WTC11 (cell line): Measurements from ENCODE around the gene UPF1. TPM values are rescaled to one million over a fixed set of nuclear protein-coding genes. Genes with fewer than 3 reads are reported as not detected.

Experiments
- ATAC-seq: fragments of 200-7000 bp; cut with Tn5 transposase; 2 replicates; pipeline ENCODE4 v1.10.0; 2021; ENCODE audit warnings: mild to moderate bottlenecking, moderate library complexity
- CTCF ChIA-PET: fragments of 300-600 bp; sonication (Branson Sonifier 250); formaldehyde crosslinking; loops from one replicate; lab custom pipeline; 2021; ENCODE audit warnings: antibody characterized with exemption; lab: Charles Lee
- POLR2A ChIA-PET: fragments of 350-600 bp; sonication (Branson Sonifier 250); formaldehyde crosslinking; loops from one replicate; lab custom pipeline; 2021; ENCODE audit warnings: antibody characterized with exemption; lab: Charles Lee
- DNase-seq: peaks from one replicate; pipeline ENCODE4 v3.0.0; 2021; ENCODE audit warnings: low spot score
- H3K27ac Mint-ChIP-seq: 2 replicates; pipeline ENCODE4 v1.8.0; 2021; ENCODE audit warnings: mixed read lengths
- H3K27me3 Mint-ChIP-seq: 2 replicates; pipeline ENCODE4 v1.8.0; 2021; ENCODE audit warnings: low read depth, mild to moderate bottlenecking, moderate library complexity, mixed read lengths
- H3K36me3 Mint-ChIP-seq: 2 replicates; pipeline ENCODE4 v1.8.0; 2021; ENCODE audit warnings: mixed read lengths
- H3K4me1 Mint-ChIP-seq: 2 replicates; pipeline ENCODE4 v1.8.0; 2022; ENCODE audit warnings: mixed read lengths
- H3K4me3 Mint-ChIP-seq: 2 replicates; pipeline ENCODE4 v1.8.0; 2021; ENCODE audit warnings: mild to moderate bottlenecking, moderate library complexity, mixed read lengths
- H3K9me3 Mint-ChIP-seq: 2 replicates; pipeline ENCODE4 v1.8.0; 2021; ENCODE audit warnings: mixed read lengths
- AFF4 ChIP-seq: sonication (generic); formaldehyde crosslinking; IDR thresholded peaks from 2 replicates; pipeline ENCODE4 v1.8.1; 2023; ENCODE audit warnings: mild to moderate bottlenecking, missing genetic modification reagents, borderline replicate concordance
- ATF3 ChIP-seq: sonication (generic); formaldehyde crosslinking; conservative IDR thresholded peaks from 2 replicates; pipeline ENCODE4 v1.8.1; 2022; ENCODE audit warnings: mild to moderate bottlenecking, missing genetic modification reagents
- ATF6 ChIP-seq: sonication (generic); formaldehyde crosslinking; IDR thresholded peaks from 2 replicates; pipeline ENCODE4 v1.8.1; 2023; ENCODE audit warnings: mild to moderate bottlenecking, missing genetic modification reagents
- E2F5 ChIP-seq: sonication (generic); formaldehyde crosslinking; IDR thresholded peaks from 2 replicates; pipeline ENCODE4 v1.8.1; 2022; ENCODE audit warnings: mild to moderate bottlenecking, moderate library complexity, missing genetic modification reagents
- ELF4 ChIP-seq: sonication (generic); formaldehyde crosslinking; IDR thresholded peaks from 2 replicates; pipeline ENCODE4 v1.8.1; 2022; ENCODE audit warnings: low read depth, mild to moderate bottlenecking, moderate library complexity, missing genetic modification reagents
- ERG ChIP-seq: fragments of 250-450 bp; sonication (Bioruptor Pico); IDR thresholded peaks from 2 replicates; pipeline ENCODE4 v1.8.0; 2021; ENCODE audit warnings: mild to moderate bottlenecking
- FOXJ3 ChIP-seq: sonication (generic); formaldehyde crosslinking; IDR thresholded peaks from 2 replicates; pipeline ENCODE4 v1.9.0; 2021; ENCODE audit warnings: missing genetic modification reagents, mild to moderate bottlenecking, borderline replicate concordance
- FOXK1 ChIP-seq: sonication (generic); formaldehyde crosslinking; IDR thresholded peaks from 2 replicates; pipeline ENCODE4 v1.8.0; 2022; ENCODE audit warnings: mild to moderate bottlenecking, moderate library complexity, missing genetic modification reagents
- HMGA2 ChIP-seq: fragments of 250-450 bp; sonication (Bioruptor Pico); IDR thresholded peaks from 2 replicates; pipeline ENCODE4 v1.4.0; 2021; ENCODE audit warnings: mild to moderate bottlenecking, moderate library complexity
- HMGXB4 ChIP-seq: sonication (generic); formaldehyde crosslinking; IDR thresholded peaks from 2 replicates; pipeline ENCODE4 v1.8.1; 2023; ENCODE audit warnings: mild to moderate bottlenecking, moderate library complexity, missing genetic modification reagents
- JAZF1 ChIP-seq: fragments of 250-450 bp; sonication (Bioruptor Pico); IDR thresholded peaks from 2 replicates; pipeline ENCODE4 v1.9.0; 2021; ENCODE audit warnings: moderate library complexity, mild to moderate bottlenecking, inconsistent platforms
- JUN ChIP-seq: sonication (generic); formaldehyde crosslinking; IDR thresholded peaks from 2 replicates; pipeline ENCODE4 v1.8.0; 2023; ENCODE audit warnings: mild to moderate bottlenecking, missing genetic modification reagents
- KAT7 ChIP-seq: sonication (generic); formaldehyde crosslinking; IDR thresholded peaks from 2 replicates; pipeline ENCODE4 v1.8.1; 2023; ENCODE audit warnings: missing genetic modification reagents, mild to moderate bottlenecking, borderline replicate concordance
- MAX ChIP-seq: sonication (generic); formaldehyde crosslinking; IDR thresholded peaks from 2 replicates; pipeline ENCODE4 v1.8.0; 2022; ENCODE audit warnings: mild to moderate bottlenecking, missing genetic modification reagents
- MYBL2 ChIP-seq: sonication (generic); formaldehyde crosslinking; IDR thresholded peaks from 2 replicates; pipeline ENCODE4 v1.8.1; 2023; ENCODE audit warnings: mild to moderate bottlenecking, moderate library complexity, missing genetic modification reagents
- OVOL2 ChIP-seq: fragments of 250-450 bp; sonication (Bioruptor Pico); IDR thresholded peaks from 2 replicates; pipeline ENCODE4 v1.9.0; 2021; ENCODE audit warnings: mild to moderate bottlenecking, borderline replicate concordance
- PRRX2 ChIP-seq: fragments of 250-450 bp; sonication (Bioruptor Pico); IDR thresholded peaks from 2 replicates; pipeline ENCODE4 v1.8.0; 2021; ENCODE audit warnings: mild to moderate bottlenecking
- TP53 ChIP-seq: sonication (generic); formaldehyde crosslinking; IDR thresholded peaks from 2 replicates; pipeline ENCODE4 v1.8.1; 2023; ENCODE audit warnings: mild to moderate bottlenecking, missing genetic modification reagents
- USF1 ChIP-seq: sonication (generic); formaldehyde crosslinking; IDR thresholded peaks from 2 replicates; pipeline ENCODE4 v1.8.0; 2022; ENCODE audit warnings: mild to moderate bottlenecking, missing genetic modification reagents
- ZNF232 ChIP-seq: sonication (generic); formaldehyde crosslinking; IDR thresholded peaks from 2 replicates; pipeline ENCODE4 v1.8.0; 2022; ENCODE audit warnings: mild to moderate bottlenecking, missing genetic modification reagents
- ZNF317 ChIP-seq: sonication (generic); formaldehyde crosslinking; IDR thresholded peaks from 2 replicates; pipeline ENCODE4 v1.8.1; 2023; ENCODE audit warnings: low read depth, mild to moderate bottlenecking, moderate library complexity, missing genetic modification reagents, borderline replicate concordance
- ZNF416 ChIP-seq: fragments of 250-450 bp; sonication (Bioruptor Pico); IDR thresholded peaks from 2 replicates; pipeline ENCODE4 v1.9.0; 2021; ENCODE audit warnings: mild to moderate bottlenecking, inconsistent platforms
- total RNA-seq: library from RNA; stranded (reverse); gene quantifications from 3 replicates; pipeline ENCODE4 v1.2.3, GENCODE V29; 2021

The UPF1 gene
- total RNA-seq, 1 experiment from 2014 or later = 82.5 TPM

GRCh38 chr19:18866800-18867123, 35.0 kb downstream of the UPF1 start (continued):
- no peak for TF ChIP-seq JUN (CRISPR knock-in tag)
- TF ChIP-seq, all 79 proteins: peak for 0

GRCh38 chr19:18867199-18867598, 35.4 kb downstream of the UPF1 start:
- POLR2A ChIA-PET = interaction anchor here (0.5 kb wide), 1 partner anchor 50 kb away, joined by 5 read pairs; no protein-coding TSS in a partner anchor
- Mint-ChIP-seq H3K4me1 (peaks cover 14% of the 10 kb centered on the region), H3K9me3 (no peaks in the 10 kb centered on the region), H3K36me3 (peaks cover 23% of the 10 kb centered on the region), H3K27me3 (peaks cover 17% of the 10 kb centered on the region)
- TF ChIP-seq USF1 (CRISPR knock-in tag) (no peak), MYBL2 (no peak), HMGA2 (no peak), ATF3 (no peak), ERG (CRISPR knock-in tag) (no peak), JUN (CRISPR knock-in tag) (no peak), KAT7 (no peak), ZNF317 (CRISPR knock-in tag) (no peak), AFF4 (CRISPR knock-in tag) (no peak), E2F5 (CRISPR knock-in tag) (no peak), ELF4 (no peak), ZNF416 (CRISPR knock-in tag) (no peak), MAX (CRISPR knock-in tag) (no peak), PRRX2 (CRISPR knock-in tag) (no peak)
- TF ChIP-seq, all 79 proteins: peak for 0
- no peak overlapping the region for H3K4me3 Mint-ChIP-seq
- ATAC-seq (no peak), DNase-seq (no peak)
- CTCF ChIA-PET = interaction anchor here (0.6 to 2.4 kb wide), 16 partner anchors 9 to 280 kb away, joined by 3 to 18 read pairs (median 4); partner anchors contain the start of genes COPE, DDX49 and UPF1
- no peak overlapping the region for H3K27ac Mint-ChIP-seq

GRCh38 chr19:18867751-18868150, 36.0 kb downstream of the UPF1 start:
- H3K9me3 Mint-ChIP-seq = no peaks in the 10 kb centered on the region
- H3K4me3 Mint-ChIP-seq = no peak overlapping the region
- no peak for DNase-seq
- ATAC-seq = no peak
- peaks cover 14% of the 10 kb centered on the region for H3K4me1 Mint-ChIP-seq
- ChIA-PET POLR2A (no interaction called here), CTCF (interaction anchor here (0.6 to 2.4 kb wide), 13 partner anchors 9 to 280 kb away, joined by 3 to 18 read pairs (median 3); partner anchors contain the start of genes COPE and DDX49)
- H3K27ac Mint-ChIP-seq = no peak overlapping the region
- peaks cover 19% of the 10 kb centered on the region for H3K36me3 Mint-ChIP-seq
- H3K27me3 Mint-ChIP-seq = peaks cover 18% of the 10 kb centered on the region
- TF ChIP-seq JAZF1 (CRISPR knock-in tag) (no peak), OVOL2 (CRISPR knock-in tag) (no peak), HMGXB4 (no peak), FOXK1 (no peak), ZNF232 (CRISPR knock-in tag) (no peak), JUN (CRISPR knock-in tag) (no peak), TP53 (CRISPR knock-in tag) (no peak), MAX (CRISPR knock-in tag) (no peak), ATF6 (CRISPR knock-in tag) (no peak), MYBL2 (no peak), ATF3 (no peak), FOXJ3 (no peak)
